ENCODE results near the gene RNF121.

GRCh38 chr11:71995726-71996291, 67.0 kb downstream of the RNF121 start:
- TF ChIP-seq POLR2A (IDR thresholded peaks at IDR 0.05) (no peak), CTCF (IDR thresholded peaks at IDR 0.05) (no peak), EP300 (IDR thresholded peaks at IDR 0.05) (no peak)

Measured in ovary (tissue), 3 donors.